CD14-positive monocyte (primary cell): ENCODE data around the gene TSPEAR. TPM values are rescaled to one million over a fixed set of nuclear protein-coding genes. Genes with fewer than 3 reads are reported as not detected.

Source experiments
- DNase-seq, 3 donors: peaks; one replicate each; pipeline ENCODE4 v3.0.0-alpha.2; 2011 to 2022
- H2AFZ ChIP-seq: 2 replicates; pipeline ENCODE4 v1.6.0; 2012; ENCODE audit warnings: mild to moderate bottlenecking, low read depth, low read length, inconsistent platforms; ENCODE audit not compliant: insufficient read depth, poor library complexity, severe bottlenecking
- H3K27ac ChIP-seq, 2 donors: 1 replicate in 1 of 2; 2 replicates in 1 of 2; pipeline ENCODE4 v1.5.1; 2012 to 2013; ENCODE audit warnings: low read length in 2 of 2, control low read depth in 1 of 2, inconsistent platforms in 1 of 2, low read depth in 1 of 2, mild to moderate bottlenecking in 1 of 2
- H3K27me3 ChIP-seq, 2 donors: one replicate each; pipeline versions ENCODE4 v1.6.0 to v1.6.1; 2011 to 2013; ENCODE audit warnings: low read length in 2 of 2; ENCODE audit not compliant: control insufficient read depth in 2 of 2, insufficient read depth in 2 of 2
- H3K36me3 ChIP-seq, 2 donors: replicated peaks in 1 of 2; 1 replicate in 1 of 2; 2 replicates in 1 of 2; pipeline versions ENCODE4 v1.5.1 to v1.6.1; 2012 to 2013; ENCODE audit warnings: low read length in 2 of 2, control low read depth in 1 of 2, inconsistent platforms in 1 of 2, mild to moderate bottlenecking in 1 of 2; ENCODE audit not compliant: insufficient read depth in 2 of 2, control insufficient read depth in 1 of 2
- H3K4me1 ChIP-seq, 2 donors: 1 replicate in 1 of 2; 2 replicates in 1 of 2; pipeline versions ENCODE4 v1.5.1 to v1.6.1; 2012 to 2013; ENCODE audit warnings: low read length in 2 of 2, control low read depth in 1 of 2, inconsistent platforms in 1 of 2, mild to moderate bottlenecking in 1 of 2, moderate library complexity in 1 of 2; ENCODE audit not compliant: insufficient read depth in 2 of 2, control insufficient read depth in 1 of 2
- H3K4me2 ChIP-seq: replicated peaks from 2 replicates; pipeline ENCODE3; 2012; ENCODE audit warnings: low read length, moderate library complexity, mild to moderate bottlenecking; ENCODE audit not compliant: poor library complexity, severe bottlenecking; ENCODE audit errors: extremely low read depth
- H3K4me3 ChIP-seq, 3 experiments: fragments of 200-600 bp in 1 of 3; sonication (generic) in 1 of 3; replicated peaks in 1 of 3; 1 replicate in 2 of 3; 2 replicates in 1 of 3; pipeline ENCODE4 v1.5.1; 2011 to 2013; ENCODE audit warnings: low read length in 3 of 3, mild to moderate bottlenecking in 3 of 3, control low read depth in 2 of 3, low read depth in 2 of 3, inconsistent platforms in 1 of 3, moderate library complexity in 1 of 3
- H3K79me2 ChIP-seq: 2 replicates; pipeline ENCODE4 v1.6.0; 2012; ENCODE audit warnings: mild to moderate bottlenecking, control low read depth, inconsistent platforms, low read length, moderate library complexity; ENCODE audit not compliant: insufficient read depth
- H3K9ac ChIP-seq: 2 replicates; pipeline ENCODE4 v1.6.0; 2017; ENCODE audit warnings: low read length, mild to moderate bottlenecking; ENCODE audit not compliant: insufficient read depth, poor library complexity, severe bottlenecking
- H3K9me3 ChIP-seq, 2 donors: replicated peaks in 1 of 2; 1 replicate in 1 of 2; 2 replicates in 1 of 2; pipeline versions ENCODE4 v1.5.1 to v1.6.1; 2012 to 2013; ENCODE audit warnings: low read length in 2 of 2, control low read depth in 1 of 2; ENCODE audit not compliant: control insufficient read depth in 1 of 2, insufficient read depth in 1 of 2
- H4K20me1 ChIP-seq: 2 replicates; pipeline ENCODE4 v1.6.0; 2012; ENCODE audit warnings: mild to moderate bottlenecking, low read length, control low read depth, moderate library complexity; ENCODE audit not compliant: insufficient read depth
- H3K27ac Mint-ChIP-seq, 7 donors: one replicate each; pipeline ENCODE4 v1.8.0; 2020; ENCODE audit warnings: mild to moderate bottlenecking in 7 of 7, mixed read lengths in 7 of 7, moderate library complexity in 6 of 7, inconsistent platforms in 2 of 7
- H3K27me3 Mint-ChIP-seq, 3 donors: one replicate each; pipeline ENCODE4 v1.8.0; 2021 to 2022; ENCODE audit warnings: low read depth in 3 of 3, mild to moderate bottlenecking in 3 of 3, mixed read lengths in 3 of 3, moderate library complexity in 3 of 3, inconsistent platforms in 1 of 3
- H3K36me3 Mint-ChIP-seq, 2 donors: one replicate each; pipeline ENCODE4 v1.8.0; 2020; ENCODE audit warnings: mixed read lengths in 2 of 2, inconsistent platforms in 1 of 2, mild to moderate bottlenecking in 1 of 2
- H3K4me1 Mint-ChIP-seq: one replicate; pipeline ENCODE4 v1.8.0; 2020; ENCODE audit warnings: mild to moderate bottlenecking, mixed read lengths
- H3K4me3 Mint-ChIP-seq, 2 donors: one replicate each; pipeline ENCODE4 v1.8.0; 2020; ENCODE audit warnings: mild to moderate bottlenecking in 2 of 2, mixed read lengths in 2 of 2, moderate library complexity in 1 of 2
- H3K9me3 Mint-ChIP-seq, 7 donors: one replicate each; pipeline ENCODE4 v1.8.0; 2020 to 2022; ENCODE audit warnings: mixed read lengths in 7 of 7, mild to moderate bottlenecking in 6 of 7, moderate library complexity in 6 of 7, inconsistent platforms in 2 of 7
- CTCF ChIP-seq: fragments of 200-600 bp; IDR thresholded peaks from one replicate; pipeline ENCODE4 v1.8.0; 2022; ENCODE audit warnings: antibody characterized with exemption, mild to moderate bottlenecking
- WGBS: methylation state at CpG from one replicate; pipeline ENCODE4 v1.1.5; 2013; ENCODE audit warnings: missing lambda C conversion rate; ENCODE audit not compliant: insufficient coverage; 5-methylcytosine and 5-hydroxymethylcytosine counted together
- intact Hi-C, 2 donors: fragments of 100-400 bp; cut with micrococcal nuclease; formaldehyde crosslinking; loops; one replicate each; pipeline versions ENCODE4 v1.15.0 to v1.15.1; 2023
- polyA plus RNA-seq, 3 donors: library from polyadenylated mRNA; depleted of rRNA in 1 of 3; unstranded in 2 of 3; stranded (reverse) in 1 of 3; fragments of 300-500 nt in 2 of 3; fragments of >200 nt in 1 of 3; fragmentation: Illumina TruSeq in 2 of 3; gene quantifications; 1 replicate in 2 of 3; 2 replicates in 1 of 3; pipeline ENCODE4 v1.2.3, GENCODE V29; 2012 to 2021

TSPEAR gene
- polyA plus RNA-seq, 3 donors: not detected

- Mint-ChIP-seq H3K4me3 (no peak overlapping the region), H3K27me3 (peaks cover 4 to 12% (median 8%) of the 10 kb centered on the region in 3 donors), H3K9me3 (peaks cover 18 to 28% (median 26%) of the 10 kb centered on the region in 7 donors), H3K36me3 (no peaks in the 10 kb centered on the region), H3K4me1 (no peaks in the 10 kb centered on the region), H3K27ac (no peak overlapping the region)
- H3K4me3 ChIP-seq: no peak overlapping the region
- H2AFZ ChIP-seq: no peak overlapping the region
- H4K20me1 ChIP-seq: no peaks in the 10 kb centered on the region
- H3K36me3 ChIP-seq: no peaks in the 10 kb centered on the region
- no peaks in the 10 kb centered on the region for H3K4me1 ChIP-seq
- DNase-seq: peak in 1 of 3 donors; percentile 9
- H3K4me2 ChIP-seq: no peak overlapping the region
- 100% methylated on average over 1 of the region's 4 CpGs for WGBS
- peaks cover 19 to 29% of the 10 kb centered on the region in 2 donors for H3K9me3 ChIP-seq
- H3K9ac ChIP-seq: no peak overlapping the region
- TF ChIP-seq CTCF: peak; percentile 43
- H3K27me3 ChIP-seq: peaks cover 0 to 3% of the 10 kb centered on the region in 2 donors
- no peaks in the 10 kb centered on the region for H3K79me2 ChIP-seq
- intact Hi-C loops: no loop called here
- no peak overlapping the region for H3K27ac ChIP-seq
Observed at GRCh38 chr21:44487831-44488230, 223.5 kb downstream of the TSPEAR start.

GRCh38 chr21:44486302-44486701, 225.1 kb downstream of the TSPEAR start:
- no peaks in the 10 kb centered on the region for H3K4me1 ChIP-seq
- intact Hi-C loops: no loop called here
- no peak overlapping the region for H2AFZ ChIP-seq
- peaks cover 0 to 3% of the 10 kb centered on the region in 2 donors for H3K27me3 ChIP-seq
- peaks cover 6 to 16% of the 10 kb centered on the region in 2 donors for H3K9me3 ChIP-seq
- H3K36me3 ChIP-seq: no peaks in the 10 kb centered on the region
- no peak overlapping the region for H3K4me3 ChIP-seq
- H3K4me2 ChIP-seq: no peak overlapping the region
- 90% methylated on average over 2 of the region's 16 CpGs for WGBS
- no peaks in the 10 kb centered on the region for H3K4me1 Mint-ChIP-seq
- no peak overlapping the region for H3K9ac ChIP-seq
- no peak overlapping the region for H3K27ac ChIP-seq
- peaks cover 7 to 18% (median 14%) of the 10 kb centered on the region in 7 donors for H3K9me3 Mint-ChIP-seq
- TF ChIP-seq CTCF: no peak
- peaks cover 5 to 11% (median 6%) of the 10 kb centered on the region in 3 donors for H3K27me3 Mint-ChIP-seq
- H4K20me1 ChIP-seq: no peaks in the 10 kb centered on the region
- no peaks in the 10 kb centered on the region for H3K79me2 ChIP-seq
- H3K4me3 Mint-ChIP-seq: no peak overlapping the region
- no peak overlapping the region for H3K27ac Mint-ChIP-seq
- no peak for DNase-seq
- H3K36me3 Mint-ChIP-seq: no peaks in the 10 kb centered on the region
